Liver (tissue), 9 donors: Measurements from ENCODE around the gene OPN4. TPM values are rescaled to one million over a fixed set of nuclear protein-coding genes. Genes with fewer than 3 reads are reported as not detected.

Experiments used
- DNase-seq: peaks from one replicate; pipeline ENCODE4 v3.0.0-alpha.2; 2017; ENCODE audit warnings: low spot score
- H3K27ac ChIP-seq, 2 donors: one replicate each; pipeline ENCODE4 v1.7.0; 2013; ENCODE audit warnings: inconsistent platforms in 2 of 2, low read length in 2 of 2, control low read depth in 1 of 2, low read depth in 1 of 2, mild to moderate bottlenecking in 1 of 2
- H3K27me3 ChIP-seq, 4 donors: one replicate each; pipeline versions ENCODE4 v1.6.1 to v1.7.0; 2013; ENCODE audit warnings: low read length in 3 of 4, inconsistent platforms in 1 of 4, mild to moderate bottlenecking in 1 of 4, moderate library complexity in 1 of 4; ENCODE audit not compliant: control insufficient read depth in 4 of 4, insufficient read depth in 4 of 4
- H3K36me3 ChIP-seq, 4 donors: one replicate each; pipeline versions ENCODE4 v1.6.1 to v1.7.0; 2013; ENCODE audit warnings: low read length in 3 of 4, mild to moderate bottlenecking in 3 of 4, low read depth in 1 of 4, moderate library complexity in 1 of 4; ENCODE audit not compliant: control insufficient read depth in 4 of 4, insufficient read depth in 3 of 4
- H3K4me1 ChIP-seq, 4 donors: one replicate each; pipeline versions ENCODE4 v1.6.1 to v1.7.0; 2013; ENCODE audit warnings: low read length in 3 of 4, mild to moderate bottlenecking in 3 of 4, moderate library complexity in 1 of 4; ENCODE audit not compliant: control insufficient read depth in 4 of 4, insufficient read depth in 4 of 4
- H3K4me3 ChIP-seq, 3 donors: one replicate each; pipeline versions ENCODE4 v1.6.1 to v1.7.0; 2013; ENCODE audit warnings: low read length in 3 of 3, control low read depth in 1 of 3, low read depth in 1 of 3, mild to moderate bottlenecking in 1 of 3
- H3K9ac ChIP-seq, 2 donors: one replicate each; pipeline ENCODE4 v1.7.0; 2013; ENCODE audit warnings: low read length in 2 of 2, mild to moderate bottlenecking in 2 of 2, moderate library complexity in 2 of 2, control low read depth in 1 of 2, low read depth in 1 of 2
- H3K9me3 ChIP-seq, 4 donors: one replicate each; pipeline versions ENCODE4 v1.6.1 to v1.7.0; 2013; ENCODE audit warnings: low read length in 3 of 4; ENCODE audit not compliant: control insufficient read depth in 4 of 4
- EGR1 ChIP-seq, 2 donors: IDR thresholded peaks; 2 replicates each; pipeline ENCODE4 v1.6.1; 2016 to 2018; ENCODE audit warnings: antibody characterized with exemption in 2 of 2, low read depth in 2 of 2
- FOXA2 ChIP-seq: IDR thresholded peaks from 2 replicates; pipeline ENCODE4 v1.6.1; 2016; ENCODE audit warnings: antibody characterized with exemption
- GABPA ChIP-seq, 2 donors: IDR thresholded peaks in 1 of 2; conservative IDR thresholded peaks in 1 of 2; 2 replicates each; pipeline ENCODE4 v1.6.1; 2016; ENCODE audit warnings: antibody characterized with exemption in 2 of 2, mild to moderate bottlenecking in 1 of 2, moderate library complexity in 1 of 2
- HNF4A ChIP-seq, 2 donors: conservative IDR thresholded peaks; 2 replicates each; pipeline ENCODE4 v1.6.1; 2016; ENCODE audit warnings: antibody characterized with exemption in 2 of 2, mild to moderate bottlenecking in 2 of 2
- HNF4G ChIP-seq: IDR thresholded peaks from 2 replicates; pipeline ENCODE4 v1.6.1; 2016; ENCODE audit warnings: antibody characterized with exemption
- JUND ChIP-seq, 2 donors: IDR thresholded peaks; 2 replicates each; pipeline ENCODE4 v1.6.1; 2016; ENCODE audit warnings: antibody characterized with exemption in 2 of 2
- NR2F2 ChIP-seq: IDR thresholded peaks from 2 replicates; pipeline ENCODE4 v1.6.1; 2016; ENCODE audit warnings: antibody characterized with exemption
- RAD21 ChIP-seq, 2 donors: IDR thresholded peaks; 2 replicates each; pipeline ENCODE4 v1.6.1; 2016; ENCODE audit warnings: antibody characterized with exemption in 2 of 2, mild to moderate bottlenecking in 2 of 2
- SP1 ChIP-seq: IDR thresholded peaks from 2 replicates; pipeline ENCODE4 v1.6.1; 2018; ENCODE audit warnings: antibody characterized with exemption, mild to moderate bottlenecking
- TAF1 ChIP-seq: conservative IDR thresholded peaks from 2 replicates; pipeline ENCODE4 v1.6.1; 2016; ENCODE audit warnings: antibody characterized with exemption, mild to moderate bottlenecking
- YY1 ChIP-seq: IDR thresholded peaks from 2 replicates; pipeline ENCODE4 v1.6.1; 2016; ENCODE audit warnings: antibody characterized with exemption, mild to moderate bottlenecking
- WGBS: extraction: QIAGEN DNeasy Blood & Tissue Kit; methylation state at CpG from one replicate; pipeline ENCODE4 v1.1.7; 2013; 5-methylcytosine and 5-hydroxymethylcytosine counted together
- polyA plus RNA-seq, 2 donors: library from polyadenylated mRNA; stranded (reverse) in 1 of 2; unstranded in 1 of 2; fragments of 200-250 nt in 1 of 2; fragments of >200 nt in 1 of 2; fragmentation: Nextera tagmentation in 1 of 2; extraction: Ambion mirVana in 1 of 2; gene quantifications; one replicate each; pipeline versions ENCODE4 v1.2.1 to v1.2.3, GENCODE V29; 2013 to 2015
- total RNA-seq, 2 donors: library from RNA; depleted of rRNA; stranded (reverse); fragments of >200 nt; gene quantifications; one replicate each; pipeline ENCODE4 v1.2.3, GENCODE V29; 2014
- TF ChIP-seq, protein P1 (sequence below): fragments of 150-350 bp; IDR thresholded peaks from 2 replicates; pipeline ENCODE4 v1.5.1; 2017; ENCODE audit warnings: improper control_type of control experiment, low read depth, low read length; ENCODE audit not compliant: missing input control
- TF ChIP-seq, protein P2 (sequence below): IDR thresholded peaks from 2 replicates; pipeline ENCODE4 v1.6.1; 2016; ENCODE audit warnings: antibody characterized with exemption
- TF ChIP-seq, protein P3 (sequence below): IDR thresholded peaks from 2 replicates; pipeline ENCODE4 v1.6.1; 2016; ENCODE audit warnings: antibody characterized with exemption
- TF ChIP-seq, protein P4 (sequence below): IDR thresholded peaks from 2 replicates; pipeline ENCODE4 v1.6.1; 2016; ENCODE audit warnings: antibody characterized with exemption, mild to moderate bottlenecking
- TF ChIP-seq, protein P5 (sequence below): IDR thresholded peaks from 2 replicates; pipeline ENCODE4 v1.6.1; 2016; ENCODE audit warnings: antibody characterized with exemption
- donor health status: healthy.
- donor health status: healthy.
- donor health status: healthy.
- donor health status: healthy.
- donor health status: healthy.

Gene OPN4
- total and polyA plus RNA-seq, 4 donors, result not detected

DNA sequence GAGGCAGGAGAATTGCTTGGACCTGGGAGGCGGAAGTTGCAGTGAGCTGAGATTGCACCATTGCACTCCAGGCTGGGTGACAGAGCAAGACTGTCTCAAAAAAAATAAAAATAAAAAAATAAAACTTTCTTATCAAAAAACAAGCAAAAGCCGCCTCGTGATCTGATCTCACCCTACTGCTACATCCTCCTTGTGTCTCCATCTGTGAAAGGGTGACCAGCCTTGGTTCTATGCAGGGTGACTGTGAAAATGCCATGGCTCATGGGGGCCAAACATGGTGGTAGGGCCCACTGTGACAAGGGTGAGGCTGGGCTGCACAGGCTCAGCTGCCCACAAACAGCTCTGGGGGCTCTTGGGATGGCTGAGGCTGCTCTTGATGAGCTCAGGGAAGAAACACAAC is 968 bp upstream of the OPN4 start (continued):
- TF ChIP-seq, protein P1, sequence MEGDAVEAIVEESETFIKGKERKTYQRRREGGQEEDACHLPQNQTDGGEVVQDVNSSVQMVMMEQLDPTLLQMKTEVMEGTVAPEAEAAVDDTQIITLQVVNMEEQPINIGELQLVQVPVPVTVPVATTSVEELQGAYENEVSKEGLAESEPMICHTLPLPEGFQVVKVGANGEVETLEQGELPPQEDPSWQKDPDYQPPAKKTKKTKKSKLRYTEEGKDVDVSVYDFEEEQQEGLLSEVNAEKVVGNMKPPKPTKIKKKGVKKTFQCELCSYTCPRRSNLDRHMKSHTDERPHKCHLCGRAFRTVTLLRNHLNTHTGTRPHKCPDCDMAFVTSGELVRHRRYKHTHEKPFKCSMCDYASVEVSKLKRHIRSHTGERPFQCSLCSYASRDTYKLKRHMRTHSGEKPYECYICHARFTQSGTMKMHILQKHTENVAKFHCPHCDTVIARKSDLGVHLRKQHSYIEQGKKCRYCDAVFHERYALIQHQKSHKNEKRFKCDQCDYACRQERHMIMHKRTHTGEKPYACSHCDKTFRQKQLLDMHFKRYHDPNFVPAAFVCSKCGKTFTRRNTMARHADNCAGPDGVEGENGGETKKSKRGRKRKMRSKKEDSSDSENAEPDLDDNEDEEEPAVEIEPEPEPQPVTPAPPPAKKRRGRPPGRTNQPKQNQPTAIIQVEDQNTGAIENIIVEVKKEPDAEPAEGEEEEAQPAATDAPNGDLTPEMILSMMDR, result no peak
- no peak for TF ChIP-seq GABPA (IDR thresholded peaks at IDR 0.05 in 1 of 2, conservative IDR thresholded peaks at IDR 0.05 in 1 of 2)
- TF ChIP-seq RAD21 (IDR thresholded peaks at IDR 0.05), result no peak

DNA sequence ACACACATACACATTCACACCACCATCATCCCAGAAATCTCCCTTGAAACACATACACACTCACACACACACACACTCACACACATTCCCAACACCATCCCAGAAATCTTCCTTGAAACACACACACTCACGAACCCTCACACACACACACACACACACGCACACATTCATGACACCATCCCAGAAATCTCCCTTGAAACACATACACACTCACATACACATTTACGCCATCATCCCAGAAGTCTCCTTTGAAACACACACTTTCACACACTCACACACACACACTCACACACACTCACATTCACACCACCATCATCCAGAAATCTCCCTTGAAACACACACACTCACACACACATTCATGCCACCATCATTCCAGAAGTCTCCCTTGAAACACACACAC is 360 bp upstream of the OPN4 start:
- Histone ChIP-seq H3K4me3 (no peak overlapping the region), H3K27me3 (no peaks in the 10 kb centered on the region), H3K9ac (no peak overlapping the region), H3K36me3 (no peaks in the 10 kb centered on the region), H3K4me1 (peaks cover 0 to 3% (median 0%) of the 10 kb centered on the region in 4 donors), H3K27ac (no peak overlapping the region), H3K9me3 (no peaks in the 10 kb centered on the region)
- WGBS, result 94% methylated on average over 3 of the region's 3 CpGs
- TF ChIP-seq HNF4G (no peak), EGR1 (IDR thresholded peaks at IDR 0.05; ENCODE audit: low read depth in 2 of 2) (no peak), GABPA (IDR thresholded peaks at IDR 0.05 in 1 of 2, conservative IDR thresholded peaks at IDR 0.05 in 1 of 2) (no peak), TAF1 (no peak), JUND (IDR thresholded peaks at IDR 0.05) (no peak), SP1 (no peak), FOXA2 (no peak), HNF4A (conservative IDR thresholded peaks at IDR 0.05) (no peak), YY1 (no peak), NR2F2 (no peak)
- TF ChIP-seq, protein P2, sequence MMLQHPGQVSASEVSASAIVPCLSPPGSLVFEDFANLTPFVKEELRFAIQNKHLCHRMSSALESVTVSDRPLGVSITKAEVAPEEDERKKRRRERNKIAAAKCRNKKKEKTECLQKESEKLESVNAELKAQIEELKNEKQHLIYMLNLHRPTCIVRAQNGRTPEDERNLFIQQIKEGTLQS, result no peak
- TF ChIP-seq, protein P3, sequence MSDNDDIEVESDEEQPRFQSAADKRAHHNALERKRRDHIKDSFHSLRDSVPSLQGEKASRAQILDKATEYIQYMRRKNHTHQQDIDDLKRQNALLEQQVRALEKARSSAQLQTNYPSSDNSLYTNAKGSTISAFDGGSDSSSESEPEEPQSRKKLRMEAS, result no peak
- TF ChIP-seq, protein P4, sequence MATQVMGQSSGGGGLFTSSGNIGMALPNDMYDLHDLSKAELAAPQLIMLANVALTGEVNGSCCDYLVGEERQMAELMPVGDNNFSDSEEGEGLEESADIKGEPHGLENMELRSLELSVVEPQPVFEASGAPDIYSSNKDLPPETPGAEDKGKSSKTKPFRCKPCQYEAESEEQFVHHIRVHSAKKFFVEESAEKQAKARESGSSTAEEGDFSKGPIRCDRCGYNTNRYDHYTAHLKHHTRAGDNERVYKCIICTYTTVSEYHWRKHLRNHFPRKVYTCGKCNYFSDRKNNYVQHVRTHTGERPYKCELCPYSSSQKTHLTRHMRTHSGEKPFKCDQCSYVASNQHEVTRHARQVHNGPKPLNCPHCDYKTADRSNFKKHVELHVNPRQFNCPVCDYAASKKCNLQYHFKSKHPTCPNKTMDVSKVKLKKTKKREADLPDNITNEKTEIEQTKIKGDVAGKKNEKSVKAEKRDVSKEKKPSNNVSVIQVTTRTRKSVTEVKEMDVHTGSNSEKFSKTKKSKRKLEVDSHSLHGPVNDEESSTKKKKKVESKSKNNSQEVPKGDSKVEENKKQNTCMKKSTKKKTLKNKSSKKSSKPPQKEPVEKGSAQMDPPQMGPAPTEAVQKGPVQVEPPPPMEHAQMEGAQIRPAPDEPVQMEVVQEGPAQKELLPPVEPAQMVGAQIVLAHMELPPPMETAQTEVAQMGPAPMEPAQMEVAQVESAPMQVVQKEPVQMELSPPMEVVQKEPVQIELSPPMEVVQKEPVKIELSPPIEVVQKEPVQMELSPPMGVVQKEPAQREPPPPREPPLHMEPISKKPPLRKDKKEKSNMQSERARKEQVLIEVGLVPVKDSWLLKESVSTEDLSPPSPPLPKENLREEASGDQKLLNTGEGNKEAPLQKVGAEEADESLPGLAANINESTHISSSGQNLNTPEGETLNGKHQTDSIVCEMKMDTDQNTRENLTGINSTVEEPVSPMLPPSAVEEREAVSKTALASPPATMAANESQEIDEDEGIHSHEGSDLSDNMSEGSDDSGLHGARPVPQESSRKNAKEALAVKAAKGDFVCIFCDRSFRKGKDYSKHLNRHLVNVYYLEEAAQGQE, result no peak
- TF ChIP-seq, protein P5, sequence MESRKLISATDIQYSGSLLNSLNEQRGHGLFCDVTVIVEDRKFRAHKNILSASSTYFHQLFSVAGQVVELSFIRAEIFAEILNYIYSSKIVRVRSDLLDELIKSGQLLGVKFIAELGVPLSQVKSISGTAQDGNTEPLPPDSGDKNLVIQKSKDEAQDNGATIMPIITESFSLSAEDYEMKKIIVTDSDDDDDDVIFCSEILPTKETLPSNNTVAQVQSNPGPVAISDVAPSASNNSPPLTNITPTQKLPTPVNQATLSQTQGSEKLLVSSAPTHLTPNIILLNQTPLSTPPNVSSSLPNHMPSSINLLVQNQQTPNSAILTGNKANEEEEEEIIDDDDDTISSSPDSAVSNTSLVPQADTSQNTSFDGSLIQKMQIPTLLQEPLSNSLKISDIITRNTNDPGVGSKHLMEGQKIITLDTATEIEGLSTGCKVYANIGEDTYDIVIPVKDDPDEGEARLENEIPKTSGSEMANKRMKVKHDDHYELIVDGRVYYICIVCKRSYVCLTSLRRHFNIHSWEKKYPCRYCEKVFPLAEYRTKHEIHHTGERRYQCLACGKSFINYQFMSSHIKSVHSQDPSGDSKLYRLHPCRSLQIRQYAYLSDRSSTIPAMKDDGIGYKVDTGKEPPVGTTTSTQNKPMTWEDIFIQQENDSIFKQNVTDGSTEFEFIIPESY, result no peak
- no peak for DNase-seq
